NCI-H146 treated with DMSO at 0.1 percent for 48 hours (cell line): Measurements from ENCODE around the gene RSPH10B.
"Not testable (repeated sequence)": the region's sequence is repeated elsewhere in the genome, so short reads cannot be mapped to it uniquely, and the experiment has no call there.

Source experiments
- DNase-seq: peaks from one replicate; lab custom pipeline; 2025; ENCODE audit not compliant: unreplicated experiment; lab: John Stamatoyannopoulos, UW

The RSPH10B gene

GRCh38 chr7:5970347-5970911 lies at the start of gene RSPH10B:
Gene RSPH10B, minus strand, starts transcription at chr7:5970689. Its CDS starts 3,573 bp downstream, at chr7:5967116.
- DNase-seq: not testable (repeated sequence)

- DNase-seq: no peak
Observed at GRCh38 chr7:6016653-6016966, 46.1 kb upstream of the RSPH10B start.

- no peak for DNase-seq
Observed at GRCh38 chr7:6015917-6016652, 45.6 kb upstream of the RSPH10B start.

GRCh38 chr7:6012355-6013104 lies 42.0 kb upstream of the RSPH10B start:
- no peak for DNase-seq

- no peak for DNase-seq
Observed at GRCh38 chr7:6011541-6011940, 41.1 kb upstream of the RSPH10B start.

GRCh38 chr7:6010370-6010769 lies 39.9 kb upstream of the RSPH10B start:
- not testable (repeated sequence) for DNase-seq

- peak; percentile 96 for DNase-seq
Observed at GRCh38 chr7:6008668-6009611, 38.5 kb upstream of the RSPH10B start, which contains the start of the genes AIMP2 and PMS2. Gene AIMP2, plus strand, starts transcription at chr7:6009272. Its CDS starts 92 bp downstream, at chr7:6009364. Gene PMS2, minus strand, starts transcription at chr7:6009049. Its CDS starts 30 bp downstream, at chr7:6009019.

- not testable (repeated sequence) for DNase-seq
Observed at GRCh38 chr7:6007835-6008590, 37.5 kb upstream of the RSPH10B start.

GRCh38 chr7:6007386-6007785 lies 36.9 kb upstream of the RSPH10B start:
- DNase-seq: no peak

- peak; percentile 54 for DNase-seq
Observed at GRCh38 chr7:5997210-5997808, 26.8 kb upstream of the RSPH10B start.

GRCh38 chr7:5987061-5987460 lies 16.6 kb upstream of the RSPH10B start:
- not testable (repeated sequence) for DNase-seq

GRCh38 chr7:5979680-5980314 lies 9.3 kb upstream of the RSPH10B start:
- DNase-seq: not testable (repeated sequence)

GRCh38 chr7:5973580-5973979 lies 3.1 kb upstream of the RSPH10B start:
- DNase-seq: not testable (repeated sequence)

- not testable (repeated sequence) for DNase-seq
Observed at GRCh38 chr7:5963810-5964209, 6.7 kb downstream of the RSPH10B start.

- DNase-seq: not testable (repeated sequence)
Observed at GRCh38 chr7:5963205-5963604, 7.3 kb downstream of the RSPH10B start.

GRCh38 chr7:5934945-5935450 lies 35.5 kb downstream of the RSPH10B start:
- DNase-seq: not testable (repeated sequence)

- DNase-seq: not testable (repeated sequence)
Observed at GRCh38 chr7:5931905-5932644, 38.4 kb downstream of the RSPH10B start.

- DNase-seq: not testable (repeated sequence)
Observed at GRCh38 chr7:5931250-5931649, 39.2 kb downstream of the RSPH10B start.
